Esophagus squamous epithelium (tissue), 5 donors: ENCODE data around the gene HCRT. TPM values are rescaled to one million over a fixed set of nuclear protein-coding genes. Genes with fewer than 3 reads are reported as not detected.

ENCODE experiments used
- DNase-seq: peaks from one replicate; lab custom pipeline; 2025; lab: John Stamatoyannopoulos, UW
- H3K27ac ChIP-seq, 4 donors: fragments of 200-600 bp; sonication (generic); one replicate each; pipeline ENCODE4 v1.5.1; 2016 to 2019; ENCODE audit warnings: mild to moderate bottlenecking in 1 of 4
- H3K27me3 ChIP-seq, 4 donors: fragments of 200-600 bp; sonication (generic); 1 replicate in 3 of 4; 2 replicates in 1 of 4; pipeline versions ENCODE4 v1.5.1 to v1.6.0; 2017 to 2021; ENCODE audit warnings: antibody characterized with exemption in 1 of 4
- H3K36me3 ChIP-seq, 3 donors: fragments of 200-600 bp; sonication (generic); one replicate each; pipeline ENCODE4 v1.5.1; 2016 to 2019
- H3K4me1 ChIP-seq, 3 donors: fragments of 200-600 bp; sonication (generic); one replicate each; pipeline ENCODE4 v1.5.1; 2017 to 2019
- H3K4me3 ChIP-seq, 4 donors: fragments of 200-600 bp; sonication (generic); 1 replicate in 3 of 4; 2 replicates in 1 of 4; pipeline ENCODE4 v1.5.1; 2016 to 2019; ENCODE audit warnings: mild to moderate bottlenecking in 2 of 4, moderate library complexity in 1 of 4
- H3K9me3 ChIP-seq, 3 donors: fragments of 200-600 bp; sonication (generic); one replicate each; pipeline ENCODE4 v1.5.1; 2016 to 2019
- CTCF ChIP-seq, 6 experiments: fragments of 450-650 bp in 4 of 6; fragments of 200-600 bp in 2 of 6; sonication (generic) in 2 of 6; IDR thresholded peaks; one replicate each; pipeline ENCODE4 v1.5.1; 2016 to 2019; ENCODE audit warnings: antibody characterized with exemption in 6 of 6, mild to moderate bottlenecking in 4 of 6, moderate library complexity in 4 of 6
- POLR2A ChIP-seq, 4 donors: fragments of 450-650 bp; IDR thresholded peaks; one replicate each; pipeline ENCODE4 v1.6.1; 2017; ENCODE audit warnings: antibody characterized with exemption in 4 of 4, mild to moderate bottlenecking in 4 of 4, moderate library complexity in 3 of 4
- WGBS, 2 donors: methylation state at CpG; one replicate each; pipeline ENCODE4 v1.1.5; 2018; 5-methylcytosine and 5-hydroxymethylcytosine counted together
- intact Hi-C: fragments of 100-400 bp; cut with DNase I; formaldehyde crosslinking; loops from one replicate; pipeline ENCODE4 v1.15.0; 2022
- total RNA-seq, 4 donors: library from RNA; depleted of rRNA; stranded (reverse); fragments of >200 nt; gene quantifications; one replicate each; pipeline ENCODE4 v1.1.0, GENCODE V29; 2016
- donor health status: DM: yes; HTN: yes; CAD: no.

The HCRT gene
- total RNA-seq, 4 donors from 2014 or later: not detected

DNA sequence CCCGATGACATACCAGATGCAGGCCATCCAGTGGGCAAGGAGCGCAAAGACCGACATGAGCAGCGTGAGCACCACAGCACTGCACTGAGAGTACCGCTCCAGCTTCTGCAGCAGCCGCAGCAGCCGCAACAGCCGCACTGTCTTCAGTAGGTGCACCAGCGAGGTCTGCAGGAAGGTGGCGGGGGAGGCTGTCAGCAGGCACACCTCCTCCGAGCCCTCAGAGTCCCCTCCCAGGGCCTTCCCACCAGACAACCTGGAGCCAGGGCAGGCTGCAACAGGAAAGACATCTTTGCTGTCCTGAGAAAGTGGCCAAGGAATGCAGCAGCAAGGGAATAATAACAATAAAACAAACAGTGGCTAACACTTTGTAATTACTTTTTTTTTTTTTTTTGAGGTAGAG, 13.4 kb downstream of the HCRT start:
- 53 to 67% methylated on average over 2 to 4 of the region's 11 CpGs for WGBS, 2 donors
- Histone ChIP-seq H3K4me1 (peaks cover 0 to 10% (median 0%) of the 10 kb centered on the region in 3 donors), H3K36me3 (no peaks in the 10 kb centered on the region), H3K4me3 (no peak overlapping the region), H3K27ac (no peak overlapping the region), H3K9me3 (no peaks in the 10 kb centered on the region), H3K27me3 (no peaks in the 10 kb centered on the region)
- intact Hi-C loops: no loop called here
- TF ChIP-seq POLR2A (IDR thresholded peaks at IDR 0.05): no peak
- TF ChIP-seq CTCF (IDR thresholded peaks at IDR 0.05): peak in 1 of 6 experiments; percentile 24
- no peak for DNase-seq

- intact Hi-C loops: no loop called here
- Histone ChIP-seq H3K9me3 (no peaks in the 10 kb centered on the region), H3K4me1 (peaks cover 0 to 10% (median 0%) of the 10 kb centered on the region in 3 donors), H3K27me3 (no peaks in the 10 kb centered on the region), H3K36me3 (no peaks in the 10 kb centered on the region), H3K4me3 (no peak overlapping the region), H3K27ac (no peak overlapping the region)
- 95 to 100% methylated on average over 1 to 11 of the region's 29 CpGs for WGBS, 2 donors
- TF ChIP-seq POLR2A (IDR thresholded peaks at IDR 0.05) (no peak), CTCF (IDR thresholded peaks at IDR 0.05) (no peak)
- DNase-seq: no peak
Measured at GRCh38 chr17:42169351-42169750, 15.9 kb downstream of the HCRT start.

GRCh38 chr17:42167807-42168206, 17.4 kb downstream of the HCRT start:
- no peaks in the 10 kb centered on the region for H3K27me3 ChIP-seq
- intact Hi-C loops: no loop called here
- no peak for TF ChIP-seq CTCF (IDR thresholded peaks at IDR 0.05)
- no peak for TF ChIP-seq POLR2A (IDR thresholded peaks at IDR 0.05)
- H3K36me3 ChIP-seq: no peaks in the 10 kb centered on the region
- H3K4me3 ChIP-seq: no peak overlapping the region
- peaks cover 0 to 10% (median 0%) of the 10 kb centered on the region in 3 donors for H3K4me1 ChIP-seq
- no peaks in the 10 kb centered on the region for H3K9me3 ChIP-seq
- WGBS, 2 donors: 85 to 90% methylated on average over 7 to 8 of the region's 8 CpGs
- H3K27ac ChIP-seq: no peak overlapping the region
- DNase-seq: no peak

GRCh38 chr17:42166196-42166763, 19.0 kb downstream of the HCRT start:
- Histone ChIP-seq H3K4me3 (no peak overlapping the region), H3K27ac (no peak overlapping the region), H3K9me3 (no peaks in the 10 kb centered on the region), H3K4me1 (no peaks in the 10 kb centered on the region), H3K27me3 (no peaks in the 10 kb centered on the region), H3K36me3 (no peaks in the 10 kb centered on the region)
- WGBS, 2 donors: 83 to 92% methylated on average over 8 to 14 of the region's 19 CpGs
- TF ChIP-seq CTCF (IDR thresholded peaks at IDR 0.05) (no peak), POLR2A (IDR thresholded peaks at IDR 0.05) (no peak)
- no peak for DNase-seq
- intact Hi-C loops: no loop called here

DNA sequence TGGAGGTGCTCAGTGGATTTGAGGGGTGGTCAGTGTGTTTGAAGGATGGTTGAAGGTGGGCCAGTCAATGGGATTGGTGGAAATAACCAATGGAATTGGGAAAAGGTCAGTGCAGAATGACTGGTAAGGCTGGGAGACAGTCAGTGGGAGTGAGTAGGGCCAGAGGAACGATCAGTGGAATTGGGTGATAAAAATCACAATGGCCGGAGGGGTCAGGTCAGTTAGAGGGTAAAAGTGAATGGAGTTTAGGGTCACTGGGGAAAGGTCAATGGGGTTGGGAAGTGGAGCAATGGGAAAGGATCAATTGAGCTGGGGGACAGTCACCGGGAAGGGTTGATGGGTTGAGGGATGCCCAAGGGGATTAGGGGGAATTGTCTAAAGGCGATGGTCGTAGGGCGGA, 19.5 kb downstream of the HCRT start:
- no peak overlapping the region for H3K4me3 ChIP-seq
- no peak overlapping the region for H3K27ac ChIP-seq
- WGBS, 2 donors: 88 to 94% methylated on average over 6 of the region's 6 CpGs
- DNase-seq: no peak
- intact Hi-C loops: no loop called here
- TF ChIP-seq CTCF (IDR thresholded peaks at IDR 0.05) (no peak), POLR2A (IDR thresholded peaks at IDR 0.05) (no peak)
- H3K4me1 ChIP-seq: no peaks in the 10 kb centered on the region
- H3K36me3 ChIP-seq: no peaks in the 10 kb centered on the region
- H3K9me3 ChIP-seq: no peaks in the 10 kb centered on the region
- H3K27me3 ChIP-seq: no peaks in the 10 kb centered on the region
